CD1c-positive myeloid dendritic cell (primary cell): Measurements from ENCODE around the gene ECSIT.

ENCODE experiments used
- DNase-seq: peaks from one replicate; pipeline ENCODE4 v3.0.0-alpha.2; 2016; ENCODE audit errors: extremely low spot score

Gene ECSIT

DNA sequence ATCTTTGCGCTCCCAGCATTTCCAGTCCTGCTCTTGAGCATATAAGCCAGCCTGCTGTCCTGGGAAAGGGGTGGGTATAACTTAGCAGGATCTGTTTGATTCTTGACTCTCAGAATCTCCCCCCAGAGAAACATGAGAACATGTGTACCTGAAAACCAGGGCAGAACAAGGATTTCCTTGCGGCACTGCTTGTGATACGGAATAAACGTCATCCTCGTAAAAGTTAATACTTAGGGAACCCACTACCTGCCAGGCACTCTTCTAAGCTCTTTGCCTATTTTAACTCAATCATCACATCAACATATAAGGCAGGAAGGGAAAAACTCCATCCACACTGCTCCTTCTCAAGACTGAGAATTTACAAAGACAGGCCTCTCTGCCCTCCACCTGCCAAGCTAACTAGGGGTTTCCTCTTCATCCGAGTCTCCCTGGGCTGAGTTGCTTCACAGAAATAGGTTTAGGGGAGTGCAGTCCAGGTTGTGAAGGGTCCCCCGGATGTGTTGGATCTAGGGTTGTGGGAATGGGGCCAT lies 24.4 kb downstream of the ECSIT start:
- no peak for DNase-seq

DNA sequence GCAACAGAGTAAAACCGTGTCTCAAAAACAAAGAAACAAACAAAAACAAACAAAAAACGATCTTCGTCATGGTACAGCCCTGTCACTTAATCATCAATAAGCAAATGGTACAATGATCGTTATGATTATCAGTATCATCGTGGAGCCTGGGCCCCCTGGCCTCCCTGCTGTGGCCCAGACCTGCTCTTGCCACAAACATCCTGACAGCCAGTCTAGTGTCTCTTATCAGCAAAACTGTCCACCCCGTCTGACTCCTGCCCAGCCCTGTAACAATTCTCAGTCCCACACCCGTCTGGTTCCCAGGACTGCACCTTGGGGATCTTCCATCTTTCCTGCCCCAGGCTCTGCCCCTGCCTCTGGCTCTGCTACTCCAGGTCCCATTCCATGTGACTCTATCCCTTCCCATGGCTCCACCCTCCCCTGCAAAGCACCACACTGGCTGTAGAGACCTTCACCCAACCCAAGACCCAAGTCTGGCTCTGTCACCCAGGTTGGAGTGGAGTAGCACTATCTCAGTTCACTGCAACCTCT lies 29.0 kb downstream of the ECSIT start:
- no peak for DNase-seq

DNA sequence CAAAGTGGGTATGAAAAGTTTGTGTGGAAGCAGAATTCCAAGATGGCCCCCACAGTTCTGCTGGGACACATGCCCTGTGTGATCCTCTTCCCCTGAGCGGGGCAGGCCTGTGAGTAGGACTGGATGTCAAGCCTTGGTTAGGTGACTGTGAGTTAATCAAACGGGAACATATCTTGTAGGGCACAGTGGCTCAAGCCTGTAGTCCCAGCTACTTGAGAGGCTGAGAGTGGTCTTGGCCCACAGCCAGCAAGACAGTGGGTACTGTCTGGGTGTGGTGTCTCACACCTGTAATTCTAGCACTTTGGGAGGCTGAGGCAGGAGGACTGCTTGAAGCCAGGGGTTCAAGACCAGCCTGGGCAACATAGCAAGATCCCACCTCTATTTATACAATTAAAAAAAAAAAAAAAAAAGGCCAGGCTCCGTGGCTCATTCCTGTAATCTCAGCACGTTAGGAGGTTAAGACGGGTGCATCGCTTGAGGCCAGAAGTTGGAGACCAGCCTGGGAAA lies 29.7 kb downstream of the ECSIT start:
- DNase-seq, result no peak

DNA sequence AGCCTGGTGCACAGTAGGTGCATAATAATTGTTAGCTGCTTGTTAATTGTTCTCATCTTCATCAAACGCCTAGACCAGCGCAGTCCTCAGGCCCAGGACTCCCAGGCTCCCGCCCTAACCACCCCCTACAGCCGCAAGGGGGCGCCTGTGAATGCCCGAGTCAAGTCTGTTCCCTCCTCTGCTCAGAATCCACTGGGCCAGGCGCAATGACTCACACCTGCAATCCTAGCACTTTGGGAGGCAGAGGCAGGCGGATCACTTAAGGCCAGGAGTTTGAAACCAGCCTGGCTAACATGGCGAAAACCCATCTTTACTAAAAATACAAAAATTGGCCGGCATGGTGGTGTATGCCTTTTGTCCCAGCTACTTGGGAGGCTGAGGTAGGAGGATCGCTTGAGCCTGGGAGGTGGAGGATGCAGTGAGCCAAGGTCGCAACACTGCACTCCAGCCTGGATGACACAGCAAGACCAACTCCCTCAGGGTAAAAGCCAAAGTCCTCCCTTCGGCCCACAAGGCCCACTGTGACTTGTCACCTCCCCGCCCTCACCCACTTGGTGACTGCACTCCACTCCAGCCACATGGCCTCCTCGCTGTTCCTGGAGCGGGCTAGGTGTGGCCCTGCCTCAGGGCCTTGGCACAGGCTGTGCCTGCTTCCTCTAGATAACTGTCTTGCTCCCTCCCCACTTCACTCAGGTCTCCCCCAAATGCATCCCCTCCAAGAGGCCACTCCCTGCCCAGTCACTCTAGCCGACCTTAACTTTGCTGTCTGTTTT lies 32.4 kb downstream of the ECSIT start:
- DNase-seq, result peak; percentile 62

DNA sequence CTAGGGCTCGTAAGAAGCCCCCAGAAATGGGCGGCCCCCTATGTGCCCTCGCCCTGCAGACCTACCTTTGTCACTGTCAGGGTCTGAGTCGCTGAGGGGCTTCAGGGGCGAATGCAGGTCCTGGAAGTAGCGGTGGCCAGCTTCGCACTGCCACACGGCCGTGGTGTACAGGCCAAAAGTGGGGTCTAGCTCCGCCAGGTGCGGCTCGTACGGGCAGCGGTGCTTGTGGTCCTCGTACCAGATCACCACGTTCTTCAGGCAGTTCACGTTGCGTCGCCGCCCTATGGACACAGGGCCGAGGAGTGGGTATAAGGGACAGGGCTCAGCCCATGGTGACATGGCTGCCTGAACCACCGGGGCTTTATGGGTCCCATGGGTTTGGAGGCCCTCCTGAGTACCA lies 33.0 kb downstream of the ECSIT start:
- no peak for DNase-seq

DNA sequence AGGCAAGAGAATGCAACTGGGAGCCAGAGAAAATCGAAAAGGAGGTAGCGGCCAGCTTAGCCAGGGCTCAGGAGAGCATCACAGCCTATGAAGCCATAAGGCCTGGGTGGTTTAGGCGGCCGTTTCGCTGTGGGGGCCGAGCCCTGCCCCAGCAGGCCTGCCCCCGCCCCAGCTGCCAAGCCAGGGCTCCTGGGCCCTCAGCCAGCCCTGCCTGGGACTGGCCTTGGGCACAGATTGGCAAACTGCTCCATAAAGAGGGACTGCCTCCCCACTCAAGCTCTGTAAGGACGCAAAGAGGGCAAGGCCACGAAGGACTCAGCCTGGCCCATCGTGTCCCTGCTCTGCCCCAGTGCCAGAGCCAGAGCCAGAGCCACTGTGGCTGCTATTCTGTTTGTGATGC lies 33.5 kb downstream of the ECSIT start:
- DNase-seq, result no peak

DNA sequence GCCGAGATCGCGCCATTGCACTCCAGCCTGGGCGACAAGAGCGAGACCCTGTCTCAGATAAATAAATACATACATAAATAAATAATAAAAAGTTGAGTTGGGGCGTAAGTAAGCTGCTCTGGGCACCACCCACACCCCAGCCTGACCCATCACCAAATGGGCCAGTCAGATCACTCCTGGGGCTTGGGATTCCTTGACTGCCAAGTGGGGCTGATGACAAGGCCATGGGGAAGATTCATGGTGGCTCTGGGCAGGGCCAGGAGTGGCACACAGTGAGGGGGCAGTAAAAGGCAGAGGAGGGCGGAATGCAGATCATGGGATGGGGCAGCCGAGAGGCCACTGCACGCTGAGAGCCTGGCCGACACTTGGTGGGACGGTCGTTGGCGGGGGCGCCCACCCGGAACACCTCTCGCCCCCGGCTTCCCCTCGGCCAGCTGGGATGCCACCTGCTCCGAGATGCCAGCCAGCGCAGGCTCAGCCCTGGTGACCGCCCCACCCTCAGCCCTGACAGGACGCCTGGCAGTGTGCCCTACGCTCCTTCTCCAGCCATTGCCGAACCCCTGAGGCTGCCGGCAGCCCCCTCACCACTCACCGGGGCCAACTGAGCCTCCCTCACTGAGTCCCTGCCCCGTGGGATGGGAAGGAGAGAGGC lies 34.2 kb downstream of the ECSIT start:
- no peak for DNase-seq

DNA sequence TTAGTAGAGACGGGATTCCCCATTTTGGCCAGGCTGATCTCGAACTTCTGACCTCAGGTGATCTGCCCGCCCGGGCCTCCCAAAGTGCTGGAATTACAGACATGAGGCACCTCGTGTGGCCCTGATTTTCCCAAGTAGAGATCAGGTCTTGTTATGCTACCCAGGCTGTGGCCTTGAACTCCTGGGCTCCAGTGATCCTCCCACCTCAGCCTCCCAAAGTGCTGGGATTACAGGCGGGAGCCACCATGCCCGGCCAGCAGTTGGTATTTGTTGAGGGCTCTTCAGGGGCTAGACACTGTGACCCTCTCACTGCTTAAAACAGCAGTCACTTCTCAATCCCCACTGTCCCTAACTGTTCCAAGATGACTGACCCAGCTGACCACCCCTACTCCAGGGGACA lies 39.6 kb downstream of the ECSIT start:
- no peak for DNase-seq

DNA sequence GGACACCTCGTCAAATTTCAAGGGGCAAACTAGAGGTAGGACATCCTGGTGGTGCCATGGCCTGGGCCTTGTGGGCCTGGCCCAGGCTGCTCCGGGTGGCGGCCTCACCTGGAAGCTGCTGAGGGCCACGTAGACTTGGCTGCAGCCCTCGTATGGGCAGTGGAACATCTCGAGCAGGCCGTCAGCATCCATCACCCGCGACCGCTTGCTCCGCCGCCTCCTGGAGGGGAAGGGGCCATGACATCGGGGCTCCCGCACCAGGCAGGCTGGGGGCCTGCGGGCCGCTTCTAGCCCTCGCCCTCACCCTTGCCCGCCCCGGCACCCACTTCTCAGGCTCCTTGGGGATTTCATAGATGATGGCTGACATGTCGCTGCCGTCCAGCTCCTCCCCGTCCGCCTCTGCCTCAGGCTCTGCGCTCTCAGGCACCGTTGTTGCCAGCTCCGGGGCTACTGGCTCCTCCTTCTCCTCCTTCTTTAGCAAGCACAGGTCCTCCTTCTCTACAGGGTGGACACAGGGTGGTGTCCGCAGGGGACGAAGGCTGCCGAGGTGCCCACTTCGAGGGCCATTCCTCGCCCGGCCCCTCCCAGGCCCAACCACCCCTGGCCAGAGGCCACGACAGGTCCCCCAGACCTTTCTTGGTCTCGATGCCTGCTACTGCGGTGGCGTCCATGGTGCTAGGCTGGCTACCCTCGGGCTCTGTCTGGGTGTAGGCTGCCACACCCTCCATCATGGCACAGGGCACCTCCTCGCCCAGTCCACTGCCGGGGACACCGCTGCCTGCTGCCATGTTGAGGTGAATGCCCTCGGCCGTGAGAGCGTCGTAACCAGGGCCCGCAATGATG lies 42.1 kb downstream of the ECSIT start:
- no peak for DNase-seq

DNA sequence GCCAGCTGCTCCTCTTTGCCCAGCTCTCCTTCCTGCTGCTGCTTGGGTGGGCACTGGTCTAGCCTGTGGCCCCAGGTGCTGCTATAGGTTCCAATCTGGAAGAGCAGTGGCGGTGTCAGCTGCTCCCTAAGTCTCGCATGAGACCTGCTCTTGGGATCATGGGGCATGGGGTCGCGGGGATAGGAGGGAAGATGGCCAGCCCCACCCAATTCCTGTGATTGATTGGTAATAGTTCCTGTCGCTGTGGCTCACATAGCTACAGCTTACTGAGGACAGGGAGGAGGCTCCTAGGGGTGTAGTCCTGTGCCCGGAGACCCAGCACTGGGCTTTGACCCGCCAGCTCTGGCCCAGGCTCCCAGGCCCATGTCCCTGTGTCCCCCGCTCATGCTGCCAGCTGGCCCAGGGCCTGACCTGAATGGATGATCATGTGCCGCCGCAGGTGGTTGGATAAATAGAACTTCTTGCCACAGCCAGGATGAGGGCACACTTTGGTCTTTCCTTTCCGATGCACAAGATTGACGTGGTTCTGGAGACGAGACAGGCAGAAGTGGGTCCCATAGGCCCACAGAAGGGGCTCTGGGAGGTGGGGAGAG lies 43.6 kb downstream of the ECSIT start:
- no peak for DNase-seq

DNA sequence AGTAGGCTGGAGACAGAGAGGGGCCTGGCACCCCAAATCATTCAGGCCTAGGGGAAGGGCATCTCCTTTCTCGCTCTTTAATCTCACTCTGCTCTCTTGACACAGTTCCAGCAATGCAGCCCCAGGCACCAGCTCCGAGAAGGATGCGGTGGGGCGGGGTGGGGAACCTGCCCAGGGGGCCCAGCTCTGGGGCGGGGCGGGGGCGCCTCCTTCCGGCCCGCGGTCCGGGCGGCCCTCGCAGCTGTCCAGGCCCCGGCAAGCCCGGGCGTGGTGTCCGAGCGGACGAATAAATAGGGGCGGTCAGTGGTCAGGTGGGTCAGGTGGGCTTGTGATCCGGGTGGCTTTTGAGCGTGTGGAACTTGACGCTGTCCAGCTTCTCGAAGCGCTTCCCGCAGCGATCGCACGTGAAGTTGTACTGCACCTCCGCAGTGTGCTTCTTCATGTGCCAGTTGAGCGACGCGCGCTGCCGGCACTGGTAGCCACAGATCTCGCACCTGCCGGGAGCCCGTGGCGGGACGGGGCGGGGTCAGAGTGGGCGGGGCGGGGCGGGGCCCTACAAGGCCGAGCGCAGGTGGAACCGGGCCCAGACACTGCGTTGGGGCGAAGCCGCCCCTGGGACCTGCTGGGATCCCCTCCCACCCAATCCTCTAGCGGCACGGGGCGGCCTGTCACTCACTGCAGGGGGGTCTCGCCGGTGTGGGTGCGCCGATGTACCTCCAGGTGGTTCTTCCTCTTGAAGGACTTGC lies 45.4 kb downstream of the ECSIT start:
- no peak for DNase-seq

DNA sequence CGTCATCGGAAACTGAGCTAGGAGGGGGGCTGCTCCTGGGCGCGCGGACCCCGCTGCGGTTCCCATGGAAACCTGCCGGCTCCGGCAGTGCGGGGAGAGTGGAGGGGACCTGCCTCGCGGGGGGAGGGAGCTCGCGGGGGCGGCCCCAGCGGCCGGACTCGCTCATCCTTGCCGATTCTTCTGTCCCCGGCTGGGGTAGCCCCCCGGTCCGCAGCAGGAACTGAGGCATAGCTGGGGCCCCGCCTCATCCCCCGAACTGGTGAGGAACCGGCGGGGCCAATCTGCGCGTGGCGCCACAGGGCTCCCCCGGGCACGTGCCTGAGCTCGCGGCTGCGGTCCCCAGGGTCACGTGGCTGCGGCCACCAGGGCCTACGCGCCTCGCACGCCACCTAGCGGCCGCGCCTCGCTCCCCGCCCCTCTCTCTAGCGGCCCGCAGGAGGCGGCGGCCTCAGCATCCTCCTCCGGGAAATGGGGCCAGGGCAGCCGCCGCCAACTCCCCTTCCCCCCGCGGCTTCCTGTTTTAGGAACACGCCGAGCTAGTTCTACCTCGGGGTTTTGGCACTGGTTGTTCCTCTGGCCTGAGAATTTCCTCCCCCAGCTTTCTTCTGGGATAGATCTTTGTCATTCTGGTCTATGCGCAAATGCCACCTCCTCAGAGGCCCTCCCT lies 46.4 kb downstream of the ECSIT start:
- DNase-seq, result peak; percentile 92

DNA sequence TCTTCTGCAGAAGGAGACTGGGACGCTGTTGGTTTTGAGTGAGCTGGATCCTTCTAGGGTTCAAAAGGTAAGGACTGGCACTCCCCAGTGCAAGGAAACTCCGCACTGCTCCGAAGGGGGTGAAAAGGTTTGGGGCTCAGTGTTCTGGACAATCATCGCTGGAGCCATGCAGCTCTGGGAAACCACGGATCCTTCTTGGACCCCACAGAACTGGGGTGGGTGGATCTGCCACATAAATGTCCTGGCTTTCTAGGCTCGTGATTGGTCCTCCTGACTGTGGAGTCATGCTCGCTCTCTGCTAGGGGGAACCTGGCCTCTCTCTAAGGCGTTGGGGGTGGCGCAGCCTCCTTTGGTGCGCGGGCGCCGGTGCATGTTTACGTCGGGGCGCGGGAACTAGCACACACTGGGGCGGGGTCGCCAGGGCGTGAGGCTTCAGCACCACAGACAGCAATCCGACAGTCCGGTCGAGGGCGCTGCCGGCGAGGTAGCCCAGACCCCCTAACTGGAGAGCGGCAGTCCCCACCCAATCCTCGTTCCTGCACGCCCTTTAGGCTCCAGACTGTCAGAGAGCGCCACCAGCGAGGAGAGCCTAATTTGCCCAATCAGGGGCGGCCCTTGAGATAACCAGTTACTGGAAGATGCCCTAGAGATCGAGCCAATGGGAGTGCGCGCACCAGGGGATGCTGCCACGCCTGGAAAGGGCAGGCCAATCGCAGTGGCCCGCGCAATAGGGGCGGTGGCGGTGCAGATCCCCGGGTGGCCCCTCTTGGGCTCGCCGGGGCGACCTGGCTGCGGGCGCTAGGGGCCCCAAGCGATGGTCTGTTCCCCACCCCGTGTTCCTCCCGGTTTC lies 47.2 kb downstream of the ECSIT start:
- DNase-seq, result peak; percentile 76

DNA sequence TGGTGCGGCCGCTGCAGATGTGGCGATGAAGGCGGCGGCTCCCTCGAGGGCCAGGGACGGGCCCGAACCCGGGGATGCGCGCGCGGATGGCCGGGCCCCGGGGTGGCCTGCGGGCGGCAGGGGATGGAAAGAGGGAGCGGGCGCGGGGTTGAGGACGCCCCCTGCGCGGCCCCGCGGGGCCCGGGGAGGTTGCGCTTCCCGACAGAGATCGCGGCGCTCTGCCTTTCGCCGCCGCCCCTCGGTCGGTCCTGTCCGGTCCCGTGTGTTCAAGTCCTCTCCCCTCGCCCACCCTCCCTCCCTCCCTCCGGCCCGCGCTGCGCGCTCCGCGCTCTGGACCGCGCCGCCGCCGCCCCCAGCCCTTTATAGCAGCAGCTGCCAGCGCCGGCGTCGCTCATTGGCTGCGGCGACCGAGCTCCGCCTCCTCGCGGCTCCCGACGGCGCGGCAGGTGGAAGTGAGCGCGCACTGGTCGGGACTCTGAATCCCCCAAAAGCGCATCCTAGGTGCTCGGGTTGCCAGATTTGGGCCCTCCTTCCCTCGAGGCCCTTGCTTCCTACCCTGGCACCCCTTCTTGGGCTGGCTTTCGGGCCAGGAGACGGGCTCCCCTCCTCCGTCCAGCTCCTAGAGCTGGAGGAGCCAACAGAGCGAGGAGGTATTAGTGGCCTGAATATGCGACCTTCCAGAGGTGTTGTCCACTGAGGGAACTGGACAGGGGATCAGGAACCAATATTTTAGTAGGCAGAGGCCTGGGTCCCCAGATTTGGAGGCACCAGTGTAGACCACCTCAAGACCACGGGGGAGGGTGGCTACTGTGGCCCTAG lies 48.0 kb downstream of the ECSIT start, which contains the start of gene ELAVL3:
Gene ELAVL3 (minus strand): TSS at position 332 of the 819 bp plus-strand sequence. CDS start 438 bp downstream, outside the sequence.
- DNase-seq, result no peak

DNA sequence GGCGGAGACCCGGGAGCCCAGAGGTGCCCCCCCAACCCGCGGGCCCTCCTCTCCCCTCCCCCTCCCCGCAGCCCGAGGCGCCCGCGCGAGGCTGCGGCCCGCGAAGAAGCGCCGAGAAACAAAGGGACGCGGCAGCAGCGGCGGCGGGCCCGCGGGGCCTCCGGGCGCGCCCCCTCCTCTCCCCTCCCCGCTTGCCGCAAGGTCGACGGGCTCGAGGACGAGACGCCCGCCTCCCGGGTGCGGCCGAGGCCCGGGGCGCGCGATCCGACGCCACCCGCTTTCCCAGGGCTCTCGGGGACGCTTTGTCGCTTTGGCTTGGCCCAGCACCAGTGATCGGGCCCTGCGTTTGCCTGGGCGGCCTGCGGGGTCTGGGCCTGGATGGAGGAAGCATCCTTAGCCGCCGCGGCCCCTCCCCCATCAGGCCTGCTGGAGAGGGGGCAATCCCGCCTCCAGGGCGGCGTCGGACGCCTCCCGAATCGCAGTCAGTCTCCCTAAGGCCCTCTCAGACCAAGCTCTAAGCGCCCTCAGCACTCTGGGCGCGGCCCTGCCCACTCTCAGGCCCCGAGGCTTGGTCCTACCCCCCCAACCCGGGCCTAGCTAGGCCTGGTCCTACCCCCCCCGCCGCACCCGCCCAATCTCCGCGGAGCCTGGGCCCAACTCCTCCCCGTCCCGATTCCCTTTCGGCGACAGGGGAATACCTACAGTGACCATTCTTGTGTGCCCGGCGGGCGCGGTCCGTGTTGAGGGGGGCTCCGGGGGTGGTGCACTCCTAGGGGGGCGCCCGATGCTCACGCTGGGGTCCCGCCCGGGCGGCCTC lies 48.8 kb downstream of the ECSIT start:
- DNase-seq, result no peak

DNA sequence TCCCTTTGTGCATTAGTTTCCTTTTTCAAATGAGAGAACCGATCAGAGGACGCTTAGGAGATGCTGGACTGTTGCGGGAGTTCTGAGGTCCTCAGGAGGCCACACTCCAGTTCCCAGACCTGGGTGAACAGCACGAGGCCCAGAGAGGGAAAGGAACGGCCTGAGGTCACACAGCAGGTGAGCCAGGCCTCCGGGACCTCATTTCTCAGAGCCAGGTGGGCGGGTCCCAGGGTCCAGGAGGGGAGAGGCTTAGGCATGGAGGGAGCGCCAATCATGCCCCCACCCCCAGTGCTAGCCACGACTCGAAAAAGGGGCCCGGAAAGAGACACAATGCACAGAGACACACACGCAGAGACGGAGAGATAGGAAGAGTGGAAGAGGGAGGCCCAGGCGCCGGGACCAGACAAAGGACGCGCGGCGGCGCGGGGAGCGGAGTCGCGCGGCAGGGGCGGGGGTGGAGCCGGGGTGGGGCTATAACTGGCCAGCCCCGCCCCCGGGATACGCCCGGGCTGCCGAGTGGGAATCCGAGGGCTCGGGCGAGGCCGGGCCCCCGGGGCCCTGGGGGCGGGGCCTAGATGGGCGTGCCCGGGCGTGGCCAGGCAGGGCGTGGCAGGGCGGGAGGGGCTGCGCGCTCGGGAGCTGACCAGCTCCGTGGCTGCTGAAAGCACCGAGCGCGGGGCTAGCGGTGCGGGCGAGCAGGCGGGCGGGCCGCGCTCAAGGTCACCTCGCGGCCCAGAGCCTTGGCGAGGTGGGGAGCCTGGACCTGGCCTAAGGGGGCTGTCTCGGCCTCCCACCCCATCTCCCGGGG lies 49.6 kb downstream of the ECSIT start:
- peak; percentile 51 for DNase-seq
